Epithelial cell of proximal tubule (primary cell): ENCODE data around the gene ORAI3. TPM values are rescaled to one million over a fixed set of nuclear protein-coding genes. Genes with fewer than 3 reads are reported as not detected.
"Not testable (repeated sequence)": the region's sequence is repeated elsewhere in the genome, so short reads cannot be mapped to it uniquely, and the experiment has no call there.

Experiments
- DNase-seq: peaks from one replicate; pipeline ENCODE4 v3.0.0-alpha.2; 2011; ENCODE audit warnings: low read depth
- H3K4me3 ChIP-seq: 2 replicates; pipeline ENCODE4 v1.5.1; 2011; ENCODE audit warnings: low read depth, mild to moderate bottlenecking, low read length
- total RNA-seq: library from RNA; depleted of rRNA; stranded (reverse); fragments of >200 nt; gene quantifications from 2 replicates; pipeline ENCODE4 v1.2.3, GENCODE V29; 2015
- TF ChIP-seq, protein P1 (sequence below): conservative IDR thresholded peaks from 2 replicates; pipeline ENCODE4 v1.5.1; 2012; ENCODE audit warnings: low read depth, mild to moderate bottlenecking, low read length

ORAI3 gene
- total RNA-seq, 1 donor from 2014 or later = 37.6 TPM

DNA sequence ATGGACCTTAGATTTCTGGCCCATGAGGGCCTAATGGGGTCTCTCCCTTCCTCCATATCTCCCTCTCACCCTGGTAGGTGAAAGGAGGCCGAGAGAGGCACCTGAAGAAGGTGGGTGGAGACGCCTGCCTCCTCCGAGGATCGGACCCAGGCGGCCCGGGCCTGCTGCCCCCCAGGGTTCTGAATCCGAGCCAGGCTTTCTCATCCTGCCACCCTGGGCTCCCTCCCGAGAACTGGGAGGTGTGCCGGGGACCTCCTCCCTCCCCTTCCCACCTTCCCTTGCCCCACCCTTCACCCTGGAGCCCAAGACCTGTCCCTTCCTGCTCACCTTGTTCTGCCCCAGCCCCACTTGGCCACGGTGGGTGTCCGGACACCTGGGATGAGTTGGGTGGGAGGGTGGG lies 20.5 kb upstream of the ORAI3 start:
- TF ChIP-seq, protein P1, sequence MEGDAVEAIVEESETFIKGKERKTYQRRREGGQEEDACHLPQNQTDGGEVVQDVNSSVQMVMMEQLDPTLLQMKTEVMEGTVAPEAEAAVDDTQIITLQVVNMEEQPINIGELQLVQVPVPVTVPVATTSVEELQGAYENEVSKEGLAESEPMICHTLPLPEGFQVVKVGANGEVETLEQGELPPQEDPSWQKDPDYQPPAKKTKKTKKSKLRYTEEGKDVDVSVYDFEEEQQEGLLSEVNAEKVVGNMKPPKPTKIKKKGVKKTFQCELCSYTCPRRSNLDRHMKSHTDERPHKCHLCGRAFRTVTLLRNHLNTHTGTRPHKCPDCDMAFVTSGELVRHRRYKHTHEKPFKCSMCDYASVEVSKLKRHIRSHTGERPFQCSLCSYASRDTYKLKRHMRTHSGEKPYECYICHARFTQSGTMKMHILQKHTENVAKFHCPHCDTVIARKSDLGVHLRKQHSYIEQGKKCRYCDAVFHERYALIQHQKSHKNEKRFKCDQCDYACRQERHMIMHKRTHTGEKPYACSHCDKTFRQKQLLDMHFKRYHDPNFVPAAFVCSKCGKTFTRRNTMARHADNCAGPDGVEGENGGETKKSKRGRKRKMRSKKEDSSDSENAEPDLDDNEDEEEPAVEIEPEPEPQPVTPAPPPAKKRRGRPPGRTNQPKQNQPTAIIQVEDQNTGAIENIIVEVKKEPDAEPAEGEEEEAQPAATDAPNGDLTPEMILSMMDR = no peak
- no peak for DNase-seq
- no peak overlapping the region for H3K4me3 ChIP-seq

- TF ChIP-seq, protein P1 = no peak
- DNase-seq = no peak
Observed at GRCh38 chr16:30929167-30929566, 19.7 kb upstream of the ORAI3 start.

DNA sequence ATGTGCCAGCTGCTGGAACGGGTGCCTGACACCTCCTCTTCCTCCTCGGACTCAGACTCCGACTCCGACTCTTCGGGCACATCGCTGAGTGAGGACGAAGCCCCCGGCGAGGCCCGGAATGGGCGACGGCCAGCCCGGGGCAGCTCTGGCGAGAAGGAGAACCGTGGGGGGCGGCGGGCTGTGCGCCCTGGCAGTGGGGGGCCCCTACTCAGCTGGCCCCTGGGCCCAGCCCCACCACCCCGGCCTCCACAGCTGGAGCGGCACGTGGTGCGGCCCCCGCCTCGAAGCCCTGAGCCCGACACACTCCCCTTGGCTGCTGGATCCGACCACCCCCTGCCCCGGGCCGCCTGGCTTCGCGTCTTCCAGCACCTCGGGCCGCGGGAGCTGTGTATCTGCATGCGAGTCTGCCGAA lies 18.7 kb upstream of the ORAI3 start:
- no peak overlapping the region for H3K4me3 ChIP-seq
- no peak for DNase-seq
- TF ChIP-seq, protein P1 = no peak

More at GRCh38 chr16:30929167-30929566, 19.7 kb upstream of the ORAI3 start:
- no peak overlapping the region for H3K4me3 ChIP-seq

DNA sequence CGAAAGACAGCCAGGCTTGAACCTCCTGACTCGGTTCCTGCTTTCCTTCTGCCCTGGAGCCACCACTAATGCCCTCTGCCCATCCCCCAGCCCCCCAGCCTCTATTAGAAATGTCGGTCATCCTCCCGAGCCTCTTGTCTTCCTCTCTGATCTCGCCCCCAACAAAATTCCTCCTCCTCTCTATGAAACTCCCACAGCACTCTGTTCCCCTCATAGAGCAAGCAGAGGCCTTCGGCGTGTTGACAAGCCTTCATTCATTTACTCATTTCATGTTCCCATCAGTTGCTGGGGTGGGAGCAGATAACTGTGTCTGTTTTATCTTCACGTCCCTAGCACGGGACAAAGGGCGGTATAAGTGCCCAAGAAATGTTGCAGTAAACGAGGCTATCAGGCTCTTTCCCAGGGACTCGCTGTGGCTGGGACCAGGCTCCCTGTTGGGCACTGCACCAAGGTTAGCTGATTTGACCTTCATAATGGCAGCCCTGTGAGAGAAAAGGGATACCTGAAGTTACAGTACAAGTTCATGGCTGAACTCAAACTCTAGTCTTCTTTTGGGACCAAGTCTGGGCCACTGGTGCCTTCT lies 17.7 kb upstream of the ORAI3 start:
- TF ChIP-seq, protein P1 = no peak
- no peak overlapping the region for H3K4me3 ChIP-seq
- DNase-seq = no peak

GRCh38 chr16:30934827-30935557 lies 13.9 kb upstream of the ORAI3 start:
- no peak overlapping the region for H3K4me3 ChIP-seq
- DNase-seq = no peak
- TF ChIP-seq, protein P1 = peak; percentile 73

DNA sequence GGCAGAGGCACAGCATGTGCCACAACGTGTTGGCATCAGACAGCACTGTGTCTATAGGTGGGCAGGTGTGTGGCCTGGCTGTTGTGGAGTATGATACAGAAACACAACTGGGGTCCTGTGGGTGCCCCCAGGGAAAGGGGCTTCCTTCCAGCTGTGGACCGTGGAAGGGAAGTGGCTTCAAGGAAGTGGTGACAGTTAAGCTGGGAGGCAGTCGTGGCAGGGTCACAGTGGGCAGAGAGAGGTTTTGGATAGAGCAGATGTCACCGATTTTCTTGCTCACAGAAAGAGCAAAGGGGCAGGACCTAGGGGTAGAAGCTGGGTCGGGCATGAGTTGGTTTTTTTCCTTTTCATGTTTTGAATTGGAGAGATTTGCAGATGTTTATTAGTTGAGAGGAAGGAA lies 11.2 kb upstream of the ORAI3 start:
- TF ChIP-seq, protein P1 = no peak
- DNase-seq = no peak
- no peak overlapping the region for H3K4me3 ChIP-seq

DNA sequence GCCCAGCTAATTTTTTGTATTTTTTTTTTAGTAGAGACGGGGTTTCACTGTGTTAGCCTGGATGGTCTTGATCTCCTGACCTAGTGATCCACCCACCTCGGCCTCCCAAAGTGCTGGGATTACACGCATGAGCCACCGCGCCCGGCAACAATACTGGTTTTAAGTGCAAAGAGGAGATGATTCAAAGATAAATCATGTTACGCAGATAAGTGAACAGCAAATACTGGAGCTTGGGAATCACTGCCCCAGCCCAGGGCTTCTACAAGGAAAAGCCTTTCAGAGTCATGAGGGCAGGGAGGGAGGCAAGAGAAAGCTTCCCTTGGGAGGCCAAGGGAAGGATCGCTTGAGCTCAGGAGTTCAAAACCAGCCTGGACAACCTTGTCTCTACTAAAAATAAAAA lies 9.3 kb upstream of the ORAI3 start:
- not testable (repeated sequence) for H3K4me3 ChIP-seq, DNase-seq
